Activated CD4-positive, alpha-beta memory T cell treated with anti-CD3 and anti-CD28 coated beads, Interleukin-2, amount 10 ng/mL, durations not matched to agents 7 days and 5 days (primary cell): ENCODE results near the gene OR5M8. TPM values are rescaled to one million over a fixed set of nuclear protein-coding genes. Genes with fewer than 3 reads are reported as not detected.

Experiments
- total RNA-seq, 2 experiments: library from RNA; stranded (reverse); gene quantifications; one replicate each; pipeline ENCODE4 v1.2.3, GENCODE V29; 2021

The OR5M8 gene
- total RNA-seq, 2 experiments from 2014 or later: not detected

Other genes starting within 250 kb of the OR5M8 start
- gene OR5T3, start 239.1 kb downstream of the OR5M8 start, total RNA-seq: not detected
- gene OR5T1, start 217.2 kb downstream of the OR5M8 start, total RNA-seq: not detected
- gene OR8H1, start 199.1 kb downstream of the OR5M8 start, total RNA-seq: not detected
- gene OR8K3, start 176.2 kb downstream of the OR5M8 start, total RNA-seq: not detected
- not detected for gene OR8K1, start 145.3 kb downstream of the OR5M8 start, total RNA-seq
- not detected for gene OR8J1, start 137.1 kb downstream of the OR5M8 start, total RNA-seq
- not detected for gene OR8U1, start 115.7 kb downstream of the OR5M8 start, total RNA-seq
- gene OR5AL1, start 78.7 kb downstream of the OR5M8 start, total RNA-seq: not detected
- not detected for gene OR5M3, start 18.0 kb downstream of the OR5M8 start, total RNA-seq
- not detected for gene OR5M11, start 51.9 kb upstream of the OR5M8 start, total RNA-seq
- gene OR5M10, start 86.4 kb upstream of the OR5M8 start, total RNA-seq: not detected
- not detected for gene OR5M1, start 123.5 kb upstream of the OR5M8 start, total RNA-seq
- not detected for gene OR5AP2, start 151.1 kb upstream of the OR5M8 start, total RNA-seq
- not detected for gene OR5AR1, start 172.3 kb upstream of the OR5M8 start, total RNA-seq
- not detected for gene OR9G1, start 207.7 kb upstream of the OR5M8 start, total RNA-seq